ENCODE data around the gene SENP1.

The SENP1 gene

GRCh38 chr12:48067250-48067938 lies 38.5 kb downstream of the SENP1 start:
- no peak for DNase-seq (ENCODE audit: low spot score)

DNA sequence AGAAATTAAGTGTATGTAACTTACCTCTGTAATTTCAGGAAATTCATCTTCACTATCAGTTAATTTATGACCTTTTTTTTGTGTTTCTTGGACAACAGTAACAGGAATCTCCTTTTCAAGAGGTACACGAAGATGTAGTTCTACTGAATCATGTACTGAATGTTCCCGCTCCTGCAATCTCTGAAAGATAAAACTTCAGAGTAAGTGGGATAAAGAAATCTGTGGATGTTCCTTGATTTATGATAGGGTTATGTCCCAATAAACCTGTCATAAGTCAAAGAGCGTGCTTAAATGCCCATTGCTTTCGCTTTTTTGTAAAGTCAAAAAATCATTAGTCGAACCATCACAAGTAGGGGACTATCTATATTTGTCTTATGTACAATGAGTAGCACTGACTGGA lies 40.8 kb downstream of the SENP1 start:
- DNase-seq (ENCODE audit: low spot score): no peak

DNA sequence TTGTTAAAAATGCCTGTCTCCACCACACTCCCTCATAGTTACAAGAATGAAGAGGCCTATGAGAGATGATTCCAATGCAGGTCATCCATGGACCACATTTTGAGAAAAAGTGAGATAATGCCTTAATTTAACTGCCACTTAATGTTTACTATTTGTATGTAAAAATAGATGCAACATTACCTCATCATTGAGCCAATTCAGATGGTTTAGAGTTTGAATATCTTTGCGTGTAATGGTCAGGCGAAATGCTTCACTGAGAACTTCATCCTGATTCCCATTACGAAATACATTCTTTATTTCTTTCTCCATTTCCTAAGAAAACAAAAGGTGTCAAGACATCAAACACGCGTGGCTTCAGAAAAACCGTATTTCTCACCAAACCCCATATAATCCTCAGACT lies 42.3 kb downstream of the SENP1 start:
- no peak for DNase-seq (ENCODE audit: low spot score)

DNA sequence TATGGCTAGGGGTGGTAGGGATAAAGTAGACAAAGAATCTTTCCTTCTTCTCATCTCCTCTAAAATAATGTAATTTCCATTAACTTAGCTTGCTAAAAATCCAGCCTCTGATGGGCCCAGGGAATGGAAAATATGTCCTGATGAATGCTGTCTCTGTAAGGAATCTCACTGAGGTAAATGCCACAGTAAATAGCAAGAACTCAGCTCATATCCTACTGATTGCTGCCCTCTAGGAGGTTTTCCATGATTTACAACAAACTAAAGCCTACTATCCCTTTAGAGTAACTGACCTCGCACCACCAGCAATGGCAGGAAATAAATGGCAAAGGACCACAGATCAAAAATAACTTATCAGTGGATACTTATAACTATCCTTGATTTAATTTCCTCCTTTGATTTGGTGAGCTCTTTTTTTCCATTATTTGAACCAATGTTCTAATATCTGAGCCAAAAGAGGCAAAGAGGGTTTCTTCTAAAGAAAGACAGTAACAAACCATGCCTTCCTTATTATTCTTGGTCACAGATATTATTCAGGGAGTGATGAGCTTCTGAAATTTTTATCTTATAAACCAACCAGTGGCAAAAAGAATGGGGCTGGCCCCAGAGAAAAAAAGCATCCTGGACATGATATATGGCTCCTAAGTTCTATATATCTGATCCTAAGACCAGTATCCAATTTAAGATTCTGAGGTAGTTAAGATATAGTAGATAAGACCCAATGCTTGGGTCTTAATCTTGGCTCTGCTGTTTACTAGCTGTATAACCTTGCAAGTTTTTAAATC lies 43.8 kb downstream of the SENP1 start:
- DNase-seq (ENCODE audit: low spot score): no peak

GRCh38 chr12:48060474-48060873 lies 45.4 kb downstream of the SENP1 start:
- DNase-seq (ENCODE audit: low spot score): no peak

- no peak for DNase-seq (ENCODE audit: low spot score)
These were observed 47.1 kb downstream of the SENP1 start for GRCh38 chr12:48058771-48059170.

- no peak for DNase-seq (ENCODE audit: low spot score)
These were observed 50.7 kb downstream of the SENP1 start for GRCh38 chr12:48054955-48055821.

DNA sequence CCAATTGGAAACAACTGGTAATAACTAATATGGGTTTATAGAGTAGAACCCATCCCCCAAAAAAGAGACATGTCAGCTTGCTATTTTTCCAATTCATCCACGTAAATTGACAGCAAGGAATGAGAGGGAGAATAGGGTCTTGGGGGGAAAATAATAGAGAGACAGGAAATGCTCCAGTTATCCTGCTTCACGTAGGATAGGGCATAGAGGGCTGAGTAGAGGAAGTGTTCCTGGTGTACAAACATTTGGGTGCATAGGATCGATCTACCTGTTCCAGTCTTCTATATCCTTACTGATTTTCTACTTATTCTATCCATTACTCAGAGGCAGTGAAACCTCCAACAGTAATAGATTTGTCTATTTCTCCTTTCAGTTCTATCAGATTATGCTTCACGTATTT lies 52.0 kb downstream of the SENP1 start:
- DNase-seq (ENCODE audit: low spot score): no peak

- DNase-seq (ENCODE audit: low spot score): no peak
These were observed 52.8 kb downstream of the SENP1 start for GRCh38 chr12:48053122-48053521.

DNA sequence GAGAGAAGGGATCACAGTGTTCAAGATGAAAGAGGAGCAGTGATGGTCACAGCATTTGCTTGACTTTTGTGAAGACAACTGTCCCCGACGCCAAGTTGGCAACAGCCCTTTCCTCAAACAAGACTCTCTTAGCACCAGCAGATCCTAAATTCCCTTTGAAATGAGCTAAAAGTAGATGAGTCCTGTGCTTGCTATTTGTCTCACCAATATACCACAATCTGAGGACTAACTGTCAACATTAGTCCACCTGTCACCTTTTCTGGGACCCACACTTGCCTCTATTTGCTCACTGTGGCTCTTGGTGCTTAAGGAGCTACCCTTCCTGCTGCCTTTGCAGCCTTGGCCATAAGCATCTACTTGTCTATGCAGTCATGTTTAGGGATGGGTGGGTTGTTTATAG lies 54.2 kb downstream of the SENP1 start:
- DNase-seq (ENCODE audit: low spot score): no peak

DNA sequence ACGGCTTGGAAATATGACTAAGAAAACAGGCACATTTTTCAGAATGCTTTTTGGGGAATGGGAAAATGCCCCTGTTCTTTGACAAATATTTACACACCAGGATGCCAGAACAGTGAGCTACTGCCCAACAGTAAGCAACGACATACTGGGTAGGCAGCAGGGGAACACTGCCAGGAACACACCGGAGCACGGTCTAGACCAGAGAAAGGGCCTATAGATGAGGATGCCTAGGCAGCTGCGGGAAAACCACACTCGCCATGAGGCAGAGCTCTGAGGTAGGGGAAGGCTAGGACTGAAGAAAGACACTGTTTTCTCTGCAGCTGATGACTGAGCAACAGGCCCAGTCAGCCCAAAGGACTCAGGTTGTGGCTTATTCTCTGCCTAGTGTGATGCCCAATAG lies 55.7 kb downstream of the SENP1 start:
- DNase-seq (ENCODE audit: low spot score): no peak

DNA sequence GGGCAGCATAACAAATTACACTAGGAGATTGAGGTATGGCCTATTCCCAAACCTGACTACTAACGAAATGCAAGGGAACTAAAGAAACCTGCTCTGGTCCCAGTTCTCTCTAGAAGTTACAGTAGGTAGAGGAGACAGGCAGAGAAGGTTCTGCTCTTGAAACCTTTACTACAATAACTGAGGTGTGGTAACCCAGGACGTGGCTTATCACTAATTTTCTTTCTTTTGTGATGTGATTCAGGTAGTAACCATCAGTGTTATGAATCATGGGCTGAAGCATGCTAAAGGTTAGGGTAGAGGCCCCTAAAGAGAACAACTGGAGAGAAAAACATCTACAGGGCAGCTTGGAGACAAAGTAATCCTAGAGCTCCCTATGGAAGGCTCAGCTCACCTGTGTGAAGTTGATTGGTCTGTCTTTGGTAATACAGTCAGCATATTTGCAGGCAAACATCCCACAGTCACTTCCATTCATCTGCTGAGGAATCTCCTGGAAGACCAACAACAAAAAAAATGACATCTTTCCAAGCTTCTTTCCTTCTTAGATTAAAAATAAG lies 59.8 kb downstream of the SENP1 start:
- DNase-seq (ENCODE audit: low spot score): no peak

GRCh38 chr12:48045061-48045846 lies 60.6 kb downstream of the SENP1 start:
- no peak for DNase-seq (ENCODE audit: low spot score)

GRCh38 chr12:48044396-48044795 lies 61.5 kb downstream of the SENP1 start:
- DNase-seq (ENCODE audit: low spot score): no peak

DNA sequence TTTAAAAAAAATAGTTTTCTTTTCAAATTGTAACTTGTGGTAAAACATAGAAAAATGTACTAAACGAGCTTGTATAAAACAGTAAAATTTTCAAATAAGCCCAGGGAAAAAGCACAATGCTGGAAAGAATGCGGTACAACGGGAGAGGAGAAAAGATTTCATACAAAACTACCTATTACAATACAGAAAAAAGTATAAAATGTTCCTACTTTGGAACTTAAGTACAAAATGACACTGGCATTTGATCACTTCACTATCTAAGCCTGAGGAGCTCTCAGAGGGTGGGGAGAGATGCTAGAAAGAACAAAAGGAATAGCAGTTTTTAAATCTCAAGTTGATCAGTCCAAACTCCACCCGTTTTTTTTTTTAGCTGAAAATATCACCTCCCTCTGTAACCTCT lies 62.1 kb downstream of the SENP1 start:
- DNase-seq (ENCODE audit: low spot score): no peak

GRCh38 chr12:48041591-48042423 lies 64.1 kb downstream of the SENP1 start:
- DNase-seq (ENCODE audit: low spot score): no peak

DNA sequence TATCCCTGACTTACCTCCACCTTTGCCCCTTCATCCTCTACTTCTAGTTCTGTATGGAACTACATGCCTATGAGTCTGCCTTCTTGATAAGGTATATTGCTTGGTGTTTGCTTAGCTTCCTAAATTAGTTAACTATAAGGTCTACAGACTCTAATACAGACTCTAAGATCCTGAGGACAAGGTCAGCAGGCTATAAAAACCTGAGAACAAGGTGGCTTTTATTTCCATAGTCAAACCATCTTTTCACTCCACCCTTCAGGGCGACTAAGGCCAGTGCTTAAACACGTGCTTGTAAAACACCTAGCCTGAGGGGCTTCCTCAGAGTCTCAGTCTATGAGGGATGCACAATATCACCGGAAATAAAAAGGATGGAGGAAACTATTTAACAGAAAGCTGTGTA lies 65.5 kb downstream of the SENP1 start:
- no peak for DNase-seq (ENCODE audit: low spot score)

DNA sequence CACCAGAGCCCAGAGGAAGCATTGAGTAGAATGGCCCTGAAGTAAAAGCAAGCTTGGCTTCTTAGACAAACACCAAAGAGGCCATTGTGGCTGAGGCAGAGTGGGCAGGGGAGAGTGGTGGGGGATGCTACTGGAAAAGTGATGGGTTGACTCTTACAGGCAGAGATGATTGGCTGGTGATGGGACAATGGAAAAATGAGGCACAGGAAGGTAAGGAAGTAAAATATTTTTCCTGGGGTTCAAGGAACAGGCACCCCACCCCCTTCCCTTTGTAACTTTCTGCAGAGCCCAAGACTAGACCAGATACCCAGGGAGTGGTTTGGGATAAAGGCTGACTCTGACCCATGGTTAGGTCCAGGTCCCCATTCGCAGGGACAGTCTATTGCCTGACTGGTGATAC lies 66.7 kb downstream of the SENP1 start:
- no peak for DNase-seq (ENCODE audit: low spot score)

DNA sequence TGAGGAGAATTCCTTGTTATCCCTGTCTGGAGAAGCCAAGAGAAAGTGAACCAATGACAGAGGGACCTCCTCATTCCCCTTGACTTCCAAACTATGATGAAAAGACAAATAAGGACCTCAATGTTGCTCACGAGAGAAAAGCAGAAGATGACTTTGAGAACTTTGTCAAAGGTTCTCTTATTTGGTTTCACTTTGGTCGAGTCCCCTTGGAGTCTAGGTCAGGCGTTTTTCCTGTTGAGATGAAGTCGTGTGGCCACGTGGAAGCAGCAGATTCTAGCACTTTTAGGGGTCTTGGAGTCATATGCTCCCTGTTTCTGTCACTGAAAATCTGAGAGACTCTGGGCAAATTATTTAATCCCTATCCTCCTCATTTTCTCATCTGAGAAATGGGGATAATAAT lies 67.8 kb downstream of the SENP1 start:
- no peak for DNase-seq (ENCODE audit: low spot score)

DNA sequence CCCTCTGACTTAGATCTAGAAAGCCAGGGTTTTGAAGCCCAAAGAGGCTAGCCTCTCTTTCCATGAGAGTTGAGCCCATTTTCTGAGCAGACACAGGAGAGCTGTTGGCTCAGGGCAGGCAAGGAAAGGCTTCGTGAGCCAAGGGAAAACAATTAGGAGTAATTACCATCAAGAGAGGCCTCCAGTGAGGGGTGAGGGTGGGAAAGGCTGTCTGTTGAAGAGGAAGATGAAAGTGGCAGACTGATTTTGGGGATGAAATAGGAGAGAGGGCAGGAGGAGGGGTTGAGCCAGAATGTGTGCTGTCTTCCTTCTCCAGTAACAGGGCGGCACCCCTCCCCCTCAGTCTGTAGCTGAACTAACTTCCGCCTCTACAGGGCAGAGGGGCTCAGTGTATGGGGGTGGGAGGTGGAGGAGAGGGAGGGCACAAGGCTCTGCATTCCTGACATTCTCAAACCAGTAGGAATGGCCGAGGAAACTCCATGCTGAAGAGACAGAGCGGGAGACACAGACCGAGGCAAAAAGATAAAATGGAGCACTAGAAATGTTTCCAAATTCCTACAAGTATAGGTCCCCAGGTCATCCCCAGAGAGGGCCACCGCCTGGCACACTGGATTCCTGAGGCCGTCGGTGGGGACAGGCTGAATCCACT lies 68.5 kb downstream of the SENP1 start:
- no peak for DNase-seq (ENCODE audit: low spot score)
